SH-SY5Y (cell line): ENCODE data around the gene KLHL42.

Experiments
- GATA2 ChIP-seq: IDR thresholded peaks from 2 replicates; pipeline ENCODE4 v1.6.1; 2011; ENCODE audit warnings: mild to moderate bottlenecking, low read depth, low read length
- GATA3 ChIP-seq: IDR thresholded peaks from 2 replicates; pipeline ENCODE4 v1.6.1; 2011; ENCODE audit warnings: low read depth, mild to moderate bottlenecking, low read length, moderate library complexity

DNA sequence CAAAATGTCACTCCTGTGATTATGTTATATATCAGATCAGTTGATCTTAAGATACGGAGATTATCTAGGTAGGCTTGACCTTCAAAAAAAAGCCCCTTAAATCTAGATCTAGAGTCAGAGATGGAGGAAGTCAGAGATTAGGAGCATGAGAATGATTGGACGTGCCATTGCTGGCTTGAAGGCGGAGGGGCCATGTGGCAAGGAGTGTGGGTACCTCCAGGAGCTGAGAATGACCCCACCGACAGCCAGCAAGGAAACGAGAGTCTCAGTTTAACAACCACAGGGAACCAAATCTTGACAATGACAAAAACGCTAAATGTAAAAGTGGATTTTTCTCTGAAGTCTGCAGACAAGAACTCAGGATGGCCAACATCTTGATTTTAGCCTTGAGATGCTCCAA lies 32.5 kb downstream of the KLHL42 start:
- no peak for TF ChIP-seq GATA3
- TF ChIP-seq GATA2: no peak
